SK-N-SH (cell line): Measurements from ENCODE around the gene UNCX.

Experiments used
- EZH2phosphoT487 ChIP-seq: fragments of 200-600 bp; sonication (generic); IDR thresholded peaks from 2 replicates; pipeline ENCODE4 v1.6.1; 2017; ENCODE audit warnings: low read depth, mixed run types, mild to moderate bottlenecking, antibody characterized with exemption, moderate library complexity, borderline replicate concordance
- SMC3 ChIP-seq: IDR thresholded peaks from 2 replicates; pipeline ENCODE4 v1.6.1; 2012; ENCODE audit warnings: low read depth, low read length, improper control_type of control experiment
- USF1 ChIP-seq: IDR thresholded peaks from 2 replicates; pipeline ENCODE4 v1.4.0; 2012; ENCODE audit warnings: low read depth, borderline replicate concordance
- ZBTB33 ChIP-seq: IDR thresholded peaks from 2 replicates; pipeline ENCODE4 v1.4.0; 2012; ENCODE audit warnings: low read depth, borderline replicate concordance

GRCh38 chr7:1281068-1281467, 48.4 kb downstream of the UNCX start:
- no peak for TF ChIP-seq SMC3
- no peak for TF ChIP-seq ZBTB33
- TF ChIP-seq EZH2phosphoT487, result no peak
- TF ChIP-seq USF1, result no peak
